Parathyroid adenoma (tissue), 2 donors: ENCODE results near the gene MUC2.

Experiments
- H2AFZ ChIP-seq: fragments of 300-600 bp; sonication (generic); one replicate; pipeline ENCODE4 v1.7.0; 2017; ENCODE audit warnings: antibody characterized with exemption, mild to moderate bottlenecking
- H3K27ac ChIP-seq: fragments of 300-600 bp; sonication (generic); one replicate; pipeline ENCODE4 v1.7.0; 2017
- H3K27me3 ChIP-seq: fragments of 300-600 bp; sonication (generic); one replicate; pipeline ENCODE4 v1.7.0; 2017; ENCODE audit warnings: low read length; ENCODE audit not compliant: control insufficient read depth, insufficient read depth
- H3K36me3 ChIP-seq: fragments of 300-600 bp; sonication (generic); one replicate; pipeline ENCODE4 v1.7.0; 2017; ENCODE audit warnings: low read length; ENCODE audit not compliant: control insufficient read depth, insufficient read depth
- H3K4me1 ChIP-seq: fragments of 300-600 bp; sonication (generic); one replicate; pipeline ENCODE4 v1.7.0; 2017; ENCODE audit warnings: control low read depth
- H3K4me2 ChIP-seq: fragments of 300-600 bp; sonication (generic); one replicate; pipeline ENCODE4 v1.7.0; 2017; ENCODE audit warnings: low read length
- H3K4me3 ChIP-seq: fragments of 300-600 bp; sonication (generic); one replicate; pipeline ENCODE4 v1.7.0; 2017; ENCODE audit warnings: low read depth, low read length
- H3K79me2 ChIP-seq: fragments of 300-600 bp; sonication (generic); one replicate; pipeline ENCODE4 v1.7.0; 2017; ENCODE audit warnings: control low read depth
- H3K9ac ChIP-seq: fragments of 300-600 bp; sonication (generic); one replicate; pipeline ENCODE4 v1.7.0; 2017; ENCODE audit warnings: mild to moderate bottlenecking
- H3K9me3 ChIP-seq: fragments of 300-600 bp; sonication (generic); one replicate; pipeline ENCODE4 v1.7.0; 2017; ENCODE audit warnings: low read length; ENCODE audit not compliant: control insufficient read depth
- CTCF ChIP-seq: fragments of 300-600 bp; sonication (generic); IDR thresholded peaks from one replicate; pipeline ENCODE4 v1.7.0; 2017; ENCODE audit warnings: antibody characterized with exemption, mild to moderate bottlenecking
- donor health status: primary hyperparathyroidism.

MUC2 gene

GRCh38 chr11:1041936-1042608 lies 32.6 kb upstream of the MUC2 start:
- TF ChIP-seq CTCF = no peak
- no peak overlapping the region for H3K27ac ChIP-seq
- H2AFZ ChIP-seq = no peak overlapping the region
- H3K36me3 ChIP-seq = no peaks in the 10 kb centered on the region
- H3K9me3 ChIP-seq = no peaks in the 10 kb centered on the region
- H3K4me3 ChIP-seq = no peak overlapping the region
- H3K4me1 ChIP-seq = no peaks in the 10 kb centered on the region
- no peak overlapping the region for H3K4me2 ChIP-seq
- no peaks in the 10 kb centered on the region for H3K79me2 ChIP-seq
- H3K27me3 ChIP-seq = no peaks in the 10 kb centered on the region
- H3K9ac ChIP-seq = no peak overlapping the region

- Histone ChIP-seq H3K27me3 (no peaks in the 10 kb centered on the region), H3K36me3 (no peaks in the 10 kb centered on the region), H2AFZ (no peak overlapping the region), H3K79me2 (no peaks in the 10 kb centered on the region), H3K9ac (no peak overlapping the region), H3K4me1 (no peaks in the 10 kb centered on the region), H3K9me3 (no peaks in the 10 kb centered on the region), H3K27ac (no peak overlapping the region), H3K4me3 (no peak overlapping the region), H3K4me2 (no peak overlapping the region)
- no peak for TF ChIP-seq CTCF
These were observed 31.8 kb upstream of the MUC2 start for GRCh38 chr11:1042626-1043562.

- TF ChIP-seq CTCF = no peak
- Histone ChIP-seq H3K27me3 (no peaks in the 10 kb centered on the region), H3K9ac (no peak overlapping the region)
These were observed 31.0 kb upstream of the MUC2 start for GRCh38 chr11:1043563-1044096.

GRCh38 chr11:1044160-1044559 lies 30.5 kb upstream of the MUC2 start:
- Histone ChIP-seq H3K4me2 (no peak overlapping the region), H3K36me3 (no peaks in the 10 kb centered on the region), H3K79me2 (no peaks in the 10 kb centered on the region), H3K27ac (no peak overlapping the region), H3K9me3 (no peaks in the 10 kb centered on the region), H2AFZ (no peak overlapping the region), H3K4me3 (no peak overlapping the region), H3K27me3 (no peaks in the 10 kb centered on the region), H3K4me1 (no peaks in the 10 kb centered on the region), H3K9ac (no peak overlapping the region)
- no peak for TF ChIP-seq CTCF

More at GRCh38 chr11:1043563-1044096, 31.0 kb upstream of the MUC2 start:
- Histone ChIP-seq H3K4me3 (no peak overlapping the region), H3K4me2 (no peak overlapping the region), H3K79me2 (no peaks in the 10 kb centered on the region), H3K4me1 (no peaks in the 10 kb centered on the region), H3K27ac (no peak overlapping the region), H2AFZ (no peak overlapping the region), H3K36me3 (no peaks in the 10 kb centered on the region), H3K9me3 (no peaks in the 10 kb centered on the region)
